Right atrium auricular region (tissue), 2 donors: Measurements from ENCODE around the gene FGFBP1. TPM values are rescaled to one million over a fixed set of nuclear protein-coding genes. Genes with fewer than 3 reads are reported as not detected.

Experiments used
- DNase-seq: peaks from one replicate; pipeline ENCODE4 v3.0.0-alpha.2; 2019; ENCODE audit warnings: low spot score
- H3K27ac ChIP-seq, 2 donors: fragments of 200-600 bp; sonication (generic); 1 replicate in 1 of 2; 2 replicates in 1 of 2; pipeline ENCODE4 v1.5.1; 2016 to 2019
- H3K27me3 ChIP-seq, 2 donors: fragments of 200-600 bp; sonication (generic); one replicate each; pipeline versions ENCODE4 v1.5.1 to v1.6.0; 2017 to 2019
- H3K36me3 ChIP-seq: fragments of 200-600 bp; sonication (generic); one replicate; pipeline ENCODE4 v1.5.1; 2016
- H3K4me1 ChIP-seq, 2 donors: fragments of 200-600 bp; sonication (generic); one replicate each; pipeline versions ENCODE4 v1.5.1 to v1.6.0; 2017 to 2019
- H3K4me3 ChIP-seq, 2 donors: fragments of 200-600 bp; sonication (generic); 1 replicate in 1 of 2; 2 replicates in 1 of 2; pipeline ENCODE4 v1.5.1; 2017 to 2019; ENCODE audit warnings: mild to moderate bottlenecking in 1 of 2, moderate library complexity in 1 of 2
- H3K9me3 ChIP-seq, 2 donors: fragments of 200-600 bp; sonication (generic); one replicate each; pipeline ENCODE4 v1.5.1; 2019
- CTCF ChIP-seq, 2 donors: fragments of 200-600 bp; sonication (generic); IDR thresholded peaks; one replicate each; pipeline ENCODE4 v1.5.1; 2019; ENCODE audit warnings: antibody characterized with exemption in 2 of 2
- total RNA-seq, 2 donors: library from RNA; depleted of rRNA; stranded (reverse); fragments of >200 nt; gene quantifications; one replicate each; pipeline ENCODE4 v1.1.0, GENCODE V29; 2016

Gene FGFBP1
- total RNA-seq, 2 donors from 2014 or later, result 0.94 TPM; not detected in 1

- TF ChIP-seq CTCF (IDR thresholded peaks at IDR 0.05), result no peak
- H3K4me3 ChIP-seq, result no peak overlapping the region
- no peaks in the 10 kb centered on the region for H3K4me1 ChIP-seq
- no peaks in the 10 kb centered on the region for H3K27me3 ChIP-seq
- no peak overlapping the region for H3K27ac ChIP-seq
- no peaks in the 10 kb centered on the region for H3K36me3 ChIP-seq
- DNase-seq, result no peak
- H3K9me3 ChIP-seq, result no peaks in the 10 kb centered on the region
These were observed 4.3 kb downstream of the FGFBP1 start for GRCh38 chr4:15934259-15934658.

GRCh38 chr4:15931451-15932210 lies 6.9 kb downstream of the FGFBP1 start:
- no peak overlapping the region for H3K4me3 ChIP-seq
- no peak overlapping the region for H3K27ac ChIP-seq
- DNase-seq, result no peak
- no peaks in the 10 kb centered on the region for H3K36me3 ChIP-seq
- no peak for TF ChIP-seq CTCF (IDR thresholded peaks at IDR 0.05)
- no peaks in the 10 kb centered on the region for H3K9me3 ChIP-seq
- H3K27me3 ChIP-seq, result no peaks in the 10 kb centered on the region
- no peaks in the 10 kb centered on the region for H3K4me1 ChIP-seq

GRCh38 chr4:15930314-15930713 lies 8.2 kb downstream of the FGFBP1 start:
- Histone ChIP-seq H3K9me3 (no peaks in the 10 kb centered on the region), H3K27ac (no peak overlapping the region), H3K4me3 (no peak overlapping the region), H3K27me3 (no peaks in the 10 kb centered on the region), H3K4me1 (no peaks in the 10 kb centered on the region), H3K36me3 (no peaks in the 10 kb centered on the region)
- TF ChIP-seq CTCF (IDR thresholded peaks at IDR 0.05), result no peak
- DNase-seq, result no peak

- DNase-seq, result no peak
- no peak for TF ChIP-seq CTCF (IDR thresholded peaks at IDR 0.05)
- no peaks in the 10 kb centered on the region for H3K36me3 ChIP-seq
- H3K4me3 ChIP-seq, result no peak overlapping the region
- no peak overlapping the region for H3K27ac ChIP-seq
- no peaks in the 10 kb centered on the region for H3K9me3 ChIP-seq
- no peaks in the 10 kb centered on the region for H3K4me1 ChIP-seq
- no peaks in the 10 kb centered on the region for H3K27me3 ChIP-seq
These were observed 9.0 kb downstream of the FGFBP1 start for GRCh38 chr4:15929540-15929939.

- H3K4me3 ChIP-seq, result no peak overlapping the region
- H3K9me3 ChIP-seq, result no peaks in the 10 kb centered on the region
- H3K27ac ChIP-seq, result no peak overlapping the region
- DNase-seq, result no peak
- no peaks in the 10 kb centered on the region for H3K27me3 ChIP-seq
- H3K4me1 ChIP-seq, result no peaks in the 10 kb centered on the region
- no peak for TF ChIP-seq CTCF (IDR thresholded peaks at IDR 0.05)
- no peaks in the 10 kb centered on the region for H3K36me3 ChIP-seq
These were observed 9.7 kb downstream of the FGFBP1 start for GRCh38 chr4:15928883-15929282.

GRCh38 chr4:15926486-15926885 lies 12.1 kb downstream of the FGFBP1 start:
- no peaks in the 10 kb centered on the region for H3K9me3 ChIP-seq
- no peaks in the 10 kb centered on the region for H3K27me3 ChIP-seq
- DNase-seq, result no peak
- no peak overlapping the region for H3K4me3 ChIP-seq
- H3K27ac ChIP-seq, result no peak overlapping the region
- TF ChIP-seq CTCF (IDR thresholded peaks at IDR 0.05), result no peak
- peaks cover 0 to under 1% of the 10 kb centered on the region in 2 donors for H3K4me1 ChIP-seq
- H3K36me3 ChIP-seq, result no peaks in the 10 kb centered on the region
